H7 (cell line): ENCODE results near the gene CARD16. TPM values are rescaled to one million over a fixed set of nuclear protein-coding genes. Genes with fewer than 3 reads are reported as not detected.
"Not testable (repeated sequence)": the region's sequence is repeated elsewhere in the genome, so short reads cannot be mapped to it uniquely, and the experiment has no call there.

Source experiments
- DNase-seq: peaks from one replicate; pipeline ENCODE4 v3.0.0; 2012
- H3K27me3 ChIP-seq: 2 replicates; pipeline ENCODE4 v1.6.0; 2011; ENCODE audit warnings: mild to moderate bottlenecking, low read length; ENCODE audit not compliant: control insufficient read depth, insufficient read depth
- H3K36me3 ChIP-seq: replicated peaks from 2 replicates; pipeline ENCODE4 v1.5.1; 2011; ENCODE audit warnings: low read length; ENCODE audit not compliant: control insufficient read depth, insufficient read depth
- H3K4me3 ChIP-seq: 2 replicates; pipeline ENCODE4 v1.5.1; 2011; ENCODE audit warnings: low read depth, mild to moderate bottlenecking, control low read depth, low read length, moderate library complexity; ENCODE audit not compliant: insufficient read depth
- total RNA-seq: library from RNA; depleted of rRNA; stranded (reverse); fragments of >200 nt; shearing (Covaris generic); gene quantifications from 2 replicates; pipeline ENCODE4 v1.2.3, GENCODE V29; 2014; rRNA removed

CARD16 gene
- total RNA-seq, result not detected in 2 replicates

DNA sequence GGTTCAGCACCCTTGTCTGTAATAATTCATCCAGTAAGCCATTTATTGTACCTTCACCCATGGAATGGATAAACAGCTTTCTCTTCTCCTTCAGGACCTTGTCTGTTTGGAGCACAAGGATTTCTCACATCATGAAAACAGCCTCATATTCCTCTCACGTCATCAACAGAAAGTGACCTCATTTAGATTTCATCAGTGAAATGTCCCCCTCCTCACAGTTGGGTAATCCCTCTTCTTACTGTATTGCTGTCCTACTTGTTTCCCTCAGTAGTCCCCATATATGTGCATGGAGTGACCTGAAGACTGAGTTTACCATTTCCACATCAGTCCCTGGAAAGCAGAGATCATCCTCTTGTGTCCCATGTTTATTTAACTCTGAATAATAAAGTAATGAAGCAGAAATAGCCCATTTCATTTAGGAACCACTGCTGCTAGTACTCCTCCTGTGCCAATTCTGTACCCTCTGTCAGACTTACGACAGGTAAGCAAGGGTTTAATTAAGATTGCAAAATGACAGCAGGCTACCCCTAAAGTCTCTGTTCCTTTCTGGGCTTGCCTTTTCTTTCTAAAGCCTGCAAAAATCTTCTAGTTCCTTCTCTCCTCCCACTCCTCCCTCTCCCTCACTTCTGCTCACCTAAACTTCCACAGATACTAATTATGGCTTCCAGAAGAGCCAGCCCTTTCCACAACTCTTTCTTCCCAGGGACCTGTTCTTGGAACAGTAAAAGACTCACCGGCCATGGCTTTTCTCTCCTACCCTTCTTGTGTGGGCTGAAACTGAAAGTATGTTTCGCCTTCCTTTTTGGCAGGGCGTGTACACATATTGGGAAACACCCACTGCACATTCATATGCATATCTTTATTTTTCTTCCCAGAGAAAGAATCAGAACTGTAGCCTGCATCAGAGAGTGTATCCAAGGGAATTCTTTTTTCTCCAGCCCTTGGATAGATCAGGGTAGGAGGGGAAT, at the start of gene CARD16:
CARD16 (minus strand) TSS at position 779 of the 968 bp plus-strand sequence; CDS start at position 741, 38 bp downstream.
- H3K27me3 ChIP-seq, H3K36me3 ChIP-seq, H3K4me3 ChIP-seq, DNase-seq: not testable (repeated sequence)

DNA sequence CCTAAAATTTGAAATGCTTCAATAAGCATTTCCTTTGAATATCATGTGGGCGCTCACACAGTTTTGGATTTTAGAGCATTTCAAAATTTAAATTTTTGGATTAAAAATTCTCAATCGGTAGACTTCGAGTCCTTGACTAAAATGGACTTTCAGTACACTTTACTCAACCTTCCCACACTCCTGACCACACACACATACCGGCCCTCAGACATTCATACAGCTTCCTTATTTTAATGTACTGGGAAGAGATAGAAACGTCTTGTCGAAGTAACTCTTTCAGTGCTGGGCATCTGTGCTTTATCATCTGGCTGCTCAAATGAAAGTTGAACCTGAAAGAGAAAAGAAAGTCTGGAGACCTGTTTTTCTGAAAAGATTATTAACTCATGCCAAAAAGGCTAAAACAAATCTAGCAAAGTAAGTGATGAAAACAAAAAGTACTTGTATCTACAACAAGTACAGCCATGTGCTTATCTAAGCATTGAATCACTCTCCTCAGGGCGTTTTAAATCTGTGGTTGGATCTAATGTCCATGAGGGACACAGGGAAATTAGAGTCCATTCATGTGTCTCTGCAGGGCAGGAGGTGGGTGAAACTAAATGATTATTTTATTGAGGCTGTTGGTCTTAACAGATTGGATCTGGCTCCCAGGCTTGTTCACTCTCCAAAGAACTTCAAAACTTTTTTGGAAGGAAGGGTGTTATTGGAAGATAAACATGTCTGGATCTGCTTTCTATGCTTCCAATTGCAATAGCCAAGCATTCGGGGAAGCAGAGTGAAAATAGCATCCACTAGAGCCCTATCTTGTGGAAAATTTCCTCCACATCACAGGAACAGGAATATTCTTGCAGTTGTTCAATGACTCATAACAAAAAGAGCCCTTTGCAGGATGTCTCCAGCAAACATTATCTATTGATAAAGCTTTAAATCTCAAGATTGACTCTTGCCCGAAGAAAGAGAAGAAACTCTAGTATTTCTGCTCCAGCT, 47.4 kb upstream of the CARD16 start:
- no peak overlapping the region for H3K4me3 ChIP-seq
- no peaks in the 10 kb centered on the region for H3K36me3 ChIP-seq
- DNase-seq, result no peak
- H3K27me3 ChIP-seq, result no peaks in the 10 kb centered on the region

DNA sequence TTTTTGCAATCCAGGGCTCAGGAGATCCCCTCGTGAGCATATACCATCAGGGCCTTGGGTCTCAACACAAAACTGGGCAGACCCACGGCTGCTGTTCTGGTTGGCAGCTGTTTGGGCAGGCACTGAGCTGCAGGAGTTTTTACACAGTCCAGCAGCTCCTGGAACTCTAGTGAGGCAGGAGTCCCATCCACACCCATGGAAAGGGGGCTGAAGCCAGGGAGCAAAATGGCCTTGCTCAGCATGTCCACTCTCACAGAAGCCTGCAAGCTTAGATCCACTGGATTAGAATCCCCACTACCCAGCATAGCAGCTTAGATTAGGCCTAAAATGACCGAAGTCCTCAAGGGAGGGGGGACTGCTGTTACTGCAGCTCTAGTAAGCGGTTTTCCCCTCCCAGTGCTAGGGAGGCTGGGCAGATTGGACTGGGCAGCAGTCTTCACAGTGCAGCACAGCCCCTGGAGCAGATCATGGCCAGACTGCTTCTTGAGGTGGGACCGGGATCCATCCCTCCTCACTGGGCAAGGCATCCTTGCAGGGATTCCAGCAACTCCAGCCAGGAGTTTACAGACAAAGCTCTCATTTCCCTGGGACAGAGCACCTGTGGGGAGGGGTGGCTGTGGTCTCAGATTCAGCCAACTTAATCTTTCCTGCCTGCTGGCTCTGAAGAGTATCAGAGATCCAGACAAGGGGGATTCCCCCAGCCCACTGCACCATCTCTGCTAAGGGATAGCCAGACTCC, 36.4 kb upstream of the CARD16 start:
- no peak for DNase-seq
- Histone ChIP-seq H3K36me3 (no peaks in the 10 kb centered on the region), H3K27me3 (no peaks in the 10 kb centered on the region), H3K4me3 (no peak overlapping the region)

DNA sequence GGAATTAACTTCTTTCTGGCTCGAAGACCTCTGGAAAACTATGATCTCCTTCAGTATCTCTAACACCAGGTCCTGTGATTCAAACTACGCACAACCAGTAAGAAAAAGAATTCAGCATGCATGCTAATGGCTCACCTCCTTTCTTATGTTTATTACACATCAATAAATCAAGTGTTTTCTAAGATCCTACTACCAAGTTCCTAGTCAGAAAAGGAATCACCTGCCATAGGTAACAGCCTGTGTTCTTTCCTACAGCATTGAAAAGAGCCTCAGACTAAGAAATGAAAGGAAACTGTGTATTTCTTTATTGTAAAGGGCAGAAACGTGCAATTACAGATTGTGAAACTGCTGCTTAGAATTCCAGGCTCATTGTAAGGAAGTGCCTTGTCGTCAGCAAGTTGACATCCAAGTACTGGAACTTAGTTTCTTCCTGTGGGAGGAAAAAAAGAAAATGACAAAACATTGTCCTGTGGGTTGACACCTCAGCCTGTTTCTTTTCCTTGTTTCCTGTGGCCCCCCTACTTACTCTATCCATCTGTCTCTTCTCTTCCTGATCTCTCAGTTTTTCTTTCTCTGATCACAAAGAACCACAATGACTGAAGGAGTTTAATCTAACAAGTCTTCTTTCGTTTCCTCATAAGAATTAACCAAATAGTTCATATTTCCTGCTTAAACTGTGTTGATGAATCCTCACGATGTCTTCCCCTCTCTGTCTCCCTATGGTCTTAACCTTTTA, 35.2 kb upstream of the CARD16 start:
- H3K4me3 ChIP-seq, H3K36me3 ChIP-seq, DNase-seq, H3K27me3 ChIP-seq: not testable (repeated sequence)

GRCh38 chr11:105078283-105078682, 33.1 kb upstream of the CARD16 start:
- H3K36me3 ChIP-seq, result no peaks in the 10 kb centered on the region
- H3K4me3 ChIP-seq, result no peak overlapping the region
- no peak for DNase-seq
- H3K27me3 ChIP-seq, result no peaks in the 10 kb centered on the region

- DNase-seq, H3K4me3 ChIP-seq, H3K27me3 ChIP-seq, H3K36me3 ChIP-seq: not testable (repeated sequence)
Observed at GRCh38 chr11:105077141-105077790, 32.1 kb upstream of the CARD16 start.

DNA sequence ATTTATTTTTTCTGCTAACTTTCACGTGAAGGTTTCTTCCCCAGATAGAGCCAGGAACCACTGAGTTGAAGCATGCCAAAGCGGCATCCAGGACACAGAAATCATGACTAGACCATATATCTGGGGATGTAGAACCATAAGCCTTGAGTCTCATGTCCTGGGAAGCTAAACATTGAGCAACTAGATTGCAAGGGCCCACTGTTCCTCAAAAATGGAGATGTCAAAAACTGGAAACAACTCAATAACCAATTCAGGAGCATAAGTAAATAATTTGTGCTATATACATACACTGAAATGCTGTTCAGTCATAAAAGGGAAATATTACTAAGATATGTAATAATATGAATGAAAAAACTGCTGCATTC, 29.0 kb upstream of the CARD16 start:
- Histone ChIP-seq H3K27me3 (no peaks in the 10 kb centered on the region), H3K36me3 (no peaks in the 10 kb centered on the region), H3K4me3 (no peak overlapping the region)
- DNase-seq, result no peak

DNA sequence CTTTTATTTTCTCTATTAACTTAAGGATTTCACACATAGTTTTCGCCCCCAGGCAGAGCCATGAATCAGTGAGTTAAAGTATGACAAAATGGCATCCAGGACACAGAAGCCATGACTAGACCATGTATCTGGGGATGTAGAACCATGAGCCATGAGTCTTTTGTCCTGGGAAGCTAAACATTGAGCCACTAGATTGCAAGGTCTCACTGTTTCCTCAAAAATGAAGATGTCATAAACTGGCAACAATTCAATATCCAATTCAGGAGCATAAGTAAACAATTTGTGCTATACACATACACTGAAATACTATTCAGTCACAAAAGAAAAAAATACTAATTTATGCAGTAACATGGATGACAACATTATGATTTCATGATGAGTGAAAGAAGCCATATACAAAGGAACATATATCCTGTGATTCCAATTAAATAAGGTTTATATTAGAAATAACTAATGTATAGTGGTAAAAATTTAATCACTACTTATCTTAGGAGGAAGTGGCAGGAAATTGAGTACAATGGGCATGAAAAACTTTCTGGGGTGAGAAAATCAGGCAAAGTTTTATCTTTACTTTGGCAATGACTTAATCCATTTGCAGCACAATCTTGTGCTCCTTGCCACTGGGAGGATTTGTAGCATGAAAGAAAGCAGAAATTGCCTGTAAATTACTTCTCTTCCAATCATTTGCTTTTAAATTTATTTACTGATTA, 28.5 kb upstream of the CARD16 start:
- no peak for DNase-seq
- no peaks in the 10 kb centered on the region for H3K27me3 ChIP-seq
- no peaks in the 10 kb centered on the region for H3K36me3 ChIP-seq
- no peak overlapping the region for H3K4me3 ChIP-seq

- not testable (repeated sequence) for H3K27me3 ChIP-seq, DNase-seq, H3K36me3 ChIP-seq, H3K4me3 ChIP-seq
Observed at GRCh38 chr11:105072080-105072479, 26.9 kb upstream of the CARD16 start.

GRCh38 chr11:105071089-105071732, 26.1 kb upstream of the CARD16 start:
- Histone ChIP-seq H3K27me3 (no peaks in the 10 kb centered on the region), H3K36me3 (no peaks in the 10 kb centered on the region), H3K4me3 (no peak overlapping the region)
- DNase-seq, result no peak

GRCh38 chr11:105070306-105070705, 25.2 kb upstream of the CARD16 start:
- Histone ChIP-seq H3K27me3 (no peaks in the 10 kb centered on the region), H3K4me3 (no peak overlapping the region), H3K36me3 (no peaks in the 10 kb centered on the region)
- no peak for DNase-seq

GRCh38 chr11:105069749-105070148, 24.6 kb upstream of the CARD16 start:
- H3K36me3 ChIP-seq, DNase-seq, H3K4me3 ChIP-seq, H3K27me3 ChIP-seq: not testable (repeated sequence)
